Gastrocnemius medialis (tissue), 4 donors: ENCODE measurements around the gene TRIM27. TPM values are rescaled to one million over a fixed set of nuclear protein-coding genes. Genes with fewer than 3 reads are reported as not detected.
"Not testable (repeated sequence)": the region's sequence is repeated elsewhere in the genome, so short reads cannot be mapped to it uniquely, and the experiment has no call there.

Source experiments
- ATAC-seq, 2 donors: fragments of 150-250 bp; one replicate each; pipeline ENCODE4 v1.9.1; 2016
- DNase-seq, 2 donors: peaks; one replicate each; pipeline ENCODE4 v3.0.0-alpha.2; 2019
- H3K27ac ChIP-seq, 4 donors: fragments of 200-600 bp; sonication (generic); 1 replicate in 1 of 4; 2 replicates in 3 of 4; pipeline ENCODE4 v1.5.1; 2016 to 2018; ENCODE audit warnings: mild to moderate bottlenecking in 2 of 4, moderate library complexity in 1 of 4
- H3K27me3 ChIP-seq, 3 donors: fragments of 200-600 bp; sonication (generic) in 2 of 3; 1 replicate in 1 of 3; 2 replicates in 2 of 3; pipeline versions ENCODE4 v1.5.1 to v1.6.0; 2016 to 2019; ENCODE audit warnings: mild to moderate bottlenecking in 1 of 3, moderate library complexity in 1 of 3
- H3K36me3 ChIP-seq, 2 donors: fragments of 200-600 bp; sonication (generic) in 1 of 2; one replicate each; pipeline ENCODE4 v1.5.1; 2017 to 2018
- H3K4me1 ChIP-seq, 2 donors: fragments of 200-600 bp; sonication (generic) in 1 of 2; one replicate each; pipeline ENCODE4 v1.5.1; 2016 to 2017; ENCODE audit warnings: mild to moderate bottlenecking in 2 of 2
- H3K4me3 ChIP-seq, 4 donors: fragments of 200-600 bp; sonication (generic) in 3 of 4; 1 replicate in 1 of 4; 2 replicates in 3 of 4; pipeline ENCODE4 v1.5.1; 2016 to 2019; ENCODE audit warnings: mild to moderate bottlenecking in 2 of 4
- H3K9me3 ChIP-seq, 3 donors: fragments of 200-600 bp; sonication (generic) in 2 of 3; 1 replicate in 1 of 3; 2 replicates in 2 of 3; pipeline ENCODE4 v1.5.1; 2016 to 2019
- CTCF ChIP-seq, 5 experiments: fragments of 450-650 bp in 3 of 5; fragments of 200-600 bp in 2 of 5; sonication (generic) in 2 of 5; IDR thresholded peaks in 4 of 5; conservative IDR thresholded peaks in 1 of 5; 1 replicate in 4 of 5; 2 replicates in 1 of 5; pipeline ENCODE4 v1.5.1; 2016 to 2019; ENCODE audit warnings: antibody characterized with exemption in 5 of 5, mild to moderate bottlenecking in 3 of 5, moderate library complexity in 3 of 5
- POLR2A ChIP-seq, 2 donors: fragments of 450-650 bp; IDR thresholded peaks; one replicate each; pipeline ENCODE4 v1.6.1; 2017; ENCODE audit warnings: antibody characterized with exemption in 2 of 2, mild to moderate bottlenecking in 2 of 2, moderate library complexity in 2 of 2
- in situ Hi-C, 4 donors: fragments of 200-750 bp; cut with MboI; loops; one replicate each; pipeline versions ENCODE4 v1.15.0 to v1.8.0; 2017; ENCODE audit warnings: low sequenced_read_pairs in 4 of 4
- intact Hi-C: fragments of 100-400 bp; cut with DNase I; formaldehyde crosslinking; loops from one replicate; pipeline ENCODE4 v1.15.1; 2023; ENCODE audit warnings: low total_unique reads
- total RNA-seq, 4 donors: library from RNA; depleted of rRNA; stranded (reverse); fragments of >200 nt; gene quantifications; one replicate each; pipeline versions ENCODE4 v1.1.0 to v1.2.3, GENCODE V29; 2016

The TRIM27 gene
- total RNA-seq, 4 donors from 2014 or later: 33.6 to 45.1 (median 36.1) TPM

- Histone ChIP-seq H3K4me3 (no peak overlapping the region), H3K27me3 (peaks cover 0 to 8% (median 2%) of the 10 kb centered on the region in 3 donors), H3K4me1 (no peaks in the 10 kb centered on the region), H3K27ac (no peak overlapping the region), H3K36me3 (no peaks in the 10 kb centered on the region), H3K9me3 (no peaks in the 10 kb centered on the region)
- no peak for DNase-seq
- TF ChIP-seq CTCF (IDR thresholded peaks at IDR 0.05 in 4 of 5, conservative IDR thresholded peaks at IDR 0.05 in 1 of 5) (no peak), POLR2A (IDR thresholded peaks at IDR 0.05) (no peak)
- in situ Hi-C loops: no loop called here
- intact Hi-C loops: no loop called here
- no peak for ATAC-seq
These were observed 37.2 kb upstream of the TRIM27 start for GRCh38 chr6:28960846-28961500.

- intact Hi-C loops, H3K36me3 ChIP-seq, DNase-seq, H3K4me3 ChIP-seq, in situ Hi-C loops, H3K9me3 ChIP-seq, H3K27ac ChIP-seq, H3K4me1 ChIP-seq, ATAC-seq: not testable (repeated sequence)
- H3K27me3 ChIP-seq: peaks cover 6 to 29% (median 10%) of the 10 kb centered on the region in 3 donors
These were observed 34.9 kb upstream of the TRIM27 start for GRCh38 chr6:28958561-28959243.

- H3K4me3 ChIP-seq, H3K4me1 ChIP-seq, in situ Hi-C loops, H3K9me3 ChIP-seq, ATAC-seq, DNase-seq, H3K27ac ChIP-seq, intact Hi-C loops, H3K36me3 ChIP-seq: not testable (repeated sequence)
- H3K27me3 ChIP-seq: peaks cover 6 to 34% (median 10%) of the 10 kb centered on the region in 3 donors
These were observed 34.1 kb upstream of the TRIM27 start for GRCh38 chr6:28957795-28958314.

GRCh38 chr6:28956331-28956730, 32.5 kb upstream of the TRIM27 start:
- in situ Hi-C loops: no loop called here
- no peak overlapping the region for H3K27ac ChIP-seq
- ATAC-seq (no peak), DNase-seq (no peak)
- no peaks in the 10 kb centered on the region for H3K9me3 ChIP-seq
- no peak for TF ChIP-seq CTCF (IDR thresholded peaks at IDR 0.05 in 4 of 5, conservative IDR thresholded peaks at IDR 0.05 in 1 of 5)
- TF ChIP-seq POLR2A (IDR thresholded peaks at IDR 0.05): no peak
- H3K27me3 ChIP-seq: peaks cover 6 to 39% (median 10%) of the 10 kb centered on the region in 3 donors
- H3K4me1 ChIP-seq: no peaks in the 10 kb centered on the region
- intact Hi-C loops: no loop called here
- H3K4me3 ChIP-seq: no peak overlapping the region
- H3K36me3 ChIP-seq: no peaks in the 10 kb centered on the region

GRCh38 chr6:28953585-28954258, 29.9 kb upstream of the TRIM27 start:
- no peaks in the 10 kb centered on the region for H3K4me1 ChIP-seq
- in situ Hi-C loops: no loop called here
- DNase-seq (no peak), ATAC-seq (no peak)
- no peaks in the 10 kb centered on the region for H3K9me3 ChIP-seq
- H3K27me3 ChIP-seq: peaks cover 6 to 39% (median 10%) of the 10 kb centered on the region in 3 donors
- no peak overlapping the region for H3K27ac ChIP-seq
- TF ChIP-seq CTCF (IDR thresholded peaks at IDR 0.05 in 4 of 5, conservative IDR thresholded peaks at IDR 0.05 in 1 of 5): no peak
- no peak for TF ChIP-seq POLR2A (IDR thresholded peaks at IDR 0.05)
- intact Hi-C loops: no loop called here
- peak overlapping the region in 2 of 4 donors; percentile 2 to 16 for H3K4me3 ChIP-seq
- no peaks in the 10 kb centered on the region for H3K36me3 ChIP-seq
